SW480 (cell line): Measurements from ENCODE around the gene STK10.
"Not testable (repeated sequence)": the region's sequence is repeated elsewhere in the genome, so short reads cannot be mapped to it uniquely, and the experiment has no call there.

Source experiments
- DNase-seq: peaks from one replicate; pipeline ENCODE4 v3.0.0-alpha.2; 2016; ENCODE audit warnings: low spot score

STK10 gene

DNA sequence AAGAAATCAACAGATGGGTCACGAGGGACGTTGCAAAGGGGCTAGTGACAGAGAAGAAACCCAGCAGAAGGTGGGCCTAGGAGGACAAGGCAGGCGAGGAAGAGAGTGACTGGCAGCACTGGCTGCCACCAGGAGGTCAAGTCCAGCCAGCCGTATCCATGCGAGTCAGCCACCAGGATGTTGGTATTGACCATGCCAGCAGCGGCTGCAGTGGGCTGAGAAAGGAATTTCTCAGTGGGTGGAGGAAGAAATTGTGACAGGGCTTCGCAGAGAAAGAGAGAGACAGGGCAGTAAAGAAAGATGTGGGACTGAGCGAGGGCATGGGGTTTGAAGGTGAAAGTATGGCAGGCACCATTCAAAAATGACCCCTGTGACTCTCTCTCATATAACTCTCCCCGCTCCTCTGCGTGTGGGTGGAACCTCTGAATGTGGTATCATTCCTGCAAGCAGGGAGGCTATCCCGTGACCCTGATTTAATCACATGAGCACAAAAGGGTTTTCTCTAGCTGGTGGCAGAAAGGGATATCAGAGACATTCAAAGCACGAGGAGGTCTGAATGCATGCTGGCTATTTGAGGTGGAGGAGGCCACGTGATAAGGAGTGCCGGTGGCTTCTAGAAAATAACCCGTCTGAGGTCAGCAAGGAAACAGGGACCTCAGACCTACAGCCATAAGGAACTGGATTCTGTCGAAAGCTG, 136.2 kb downstream of the STK10 start:
- no peak for DNase-seq

DNA sequence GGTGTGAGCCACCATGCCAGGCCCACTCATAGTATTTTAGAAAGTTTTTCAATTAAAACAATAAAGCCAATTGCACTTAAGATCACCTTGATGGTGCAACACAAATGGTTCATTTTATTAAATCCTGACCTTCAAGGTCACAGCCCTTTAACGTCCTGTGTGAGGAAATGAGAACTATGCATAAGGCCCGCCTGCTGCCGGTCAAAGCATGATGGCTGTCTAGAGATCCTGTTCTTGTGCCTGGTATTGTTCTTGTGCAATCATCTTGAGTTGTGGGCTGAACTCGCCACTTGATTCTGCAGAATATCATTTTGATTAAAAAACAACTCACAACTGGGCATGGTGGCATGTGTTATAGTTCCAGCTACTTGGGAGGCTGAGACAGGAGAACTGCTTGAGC, 137.9 kb downstream of the STK10 start:
- no peak for DNase-seq

DNA sequence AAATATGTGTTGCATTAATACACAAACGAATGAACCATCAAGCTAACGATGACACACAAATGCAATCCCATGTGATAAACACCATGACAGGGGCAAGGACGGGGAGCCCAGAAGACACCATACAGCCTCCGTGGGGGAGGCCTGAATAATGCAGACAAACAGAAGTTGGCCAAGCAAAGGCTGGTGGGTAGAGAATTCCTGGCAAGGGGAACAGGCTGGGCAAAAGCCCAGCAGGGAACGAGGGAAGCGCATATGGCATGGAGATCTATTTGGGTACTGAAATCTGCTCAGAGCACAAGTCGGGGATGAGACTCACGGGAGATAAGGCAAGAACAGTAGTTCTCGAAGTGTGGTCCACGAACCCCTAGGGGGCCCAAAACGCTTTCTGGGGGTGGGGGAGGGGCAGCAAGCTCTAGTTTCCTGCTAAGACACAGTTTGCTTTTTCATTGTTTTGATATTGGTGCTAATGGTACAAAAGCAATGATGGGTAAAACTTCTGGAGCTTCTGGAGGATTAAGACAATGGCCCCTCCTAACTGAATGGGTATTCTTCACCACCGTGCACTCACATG, 138.7 kb downstream of the STK10 start:
- no peak for DNase-seq

DNA sequence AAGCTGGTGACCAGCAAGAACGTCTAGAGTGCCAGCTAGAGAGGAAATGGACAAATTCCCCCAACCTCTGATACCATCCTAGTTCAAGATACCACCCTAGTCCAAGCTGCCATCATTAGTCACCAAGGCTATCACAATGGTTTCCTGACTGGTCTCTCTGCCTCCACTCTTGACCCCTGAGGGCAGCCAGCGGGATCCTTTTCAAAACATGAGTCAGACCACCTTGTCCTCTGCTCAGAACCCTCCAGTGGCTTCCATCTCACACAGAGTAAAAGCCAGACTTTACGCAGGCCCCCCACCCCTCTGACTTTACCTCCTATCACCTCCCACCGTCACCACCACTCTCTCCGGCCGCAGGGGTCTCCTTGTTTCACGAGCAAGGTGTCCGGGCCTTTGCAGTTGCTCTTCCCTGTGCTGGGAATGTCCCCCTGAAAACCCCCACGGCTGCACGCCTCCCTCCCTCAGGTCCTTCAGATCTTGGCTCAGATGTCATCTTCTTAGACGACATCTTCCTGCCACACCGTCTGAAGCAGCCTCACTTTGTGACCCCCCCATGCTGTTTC, 139.4 kb downstream of the STK10 start:
- no peak for DNase-seq

DNA sequence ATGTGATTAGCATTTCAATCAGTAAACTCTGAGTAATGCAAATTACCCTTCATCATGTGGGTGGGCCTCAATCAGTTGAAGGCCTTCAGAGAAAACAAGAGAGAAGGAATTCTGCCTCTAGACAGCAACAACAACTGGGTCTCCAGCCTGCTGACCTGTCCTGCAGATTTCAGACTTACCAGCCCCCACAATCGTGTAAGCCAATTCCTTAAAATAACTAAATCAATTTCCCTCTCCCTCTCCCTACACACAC, 139.9 kb downstream of the STK10 start:
- DNase-seq, result no peak

DNA sequence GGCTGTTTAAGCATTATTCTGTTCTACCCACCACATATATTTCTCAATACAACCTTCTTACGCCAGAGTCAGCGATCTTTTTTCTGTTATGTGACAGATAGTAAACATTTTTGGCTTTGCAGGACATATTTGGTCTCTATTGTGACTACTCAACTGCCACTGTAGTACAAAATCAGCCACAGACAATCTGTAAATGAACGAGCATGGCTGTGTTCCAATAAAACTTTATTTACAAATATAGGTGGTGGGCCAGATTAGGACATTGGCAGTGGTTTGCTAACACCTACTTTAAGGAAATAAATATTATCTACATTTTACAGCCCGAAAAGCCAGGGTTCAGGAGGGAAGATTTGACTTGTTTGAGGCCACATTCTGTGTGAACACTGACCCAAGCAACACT, 141.4 kb downstream of the STK10 start:
- no peak for DNase-seq

DNA sequence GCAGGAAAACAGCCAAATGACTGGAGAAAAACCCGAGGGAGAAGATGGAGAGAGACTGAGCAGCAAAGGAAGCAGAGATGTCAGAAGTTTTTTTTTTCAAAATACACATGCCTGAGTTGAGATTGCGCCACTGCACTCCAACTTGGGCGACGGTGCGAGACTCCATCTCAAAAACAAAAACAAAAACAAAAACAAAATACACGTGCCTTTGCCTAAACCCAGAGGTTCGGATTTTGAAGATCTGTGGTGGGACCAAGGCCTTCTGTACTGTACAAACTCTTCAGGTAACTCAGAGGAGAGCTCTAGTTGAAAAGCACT, 142.8 kb downstream of the STK10 start:
- DNase-seq, result no peak

DNA sequence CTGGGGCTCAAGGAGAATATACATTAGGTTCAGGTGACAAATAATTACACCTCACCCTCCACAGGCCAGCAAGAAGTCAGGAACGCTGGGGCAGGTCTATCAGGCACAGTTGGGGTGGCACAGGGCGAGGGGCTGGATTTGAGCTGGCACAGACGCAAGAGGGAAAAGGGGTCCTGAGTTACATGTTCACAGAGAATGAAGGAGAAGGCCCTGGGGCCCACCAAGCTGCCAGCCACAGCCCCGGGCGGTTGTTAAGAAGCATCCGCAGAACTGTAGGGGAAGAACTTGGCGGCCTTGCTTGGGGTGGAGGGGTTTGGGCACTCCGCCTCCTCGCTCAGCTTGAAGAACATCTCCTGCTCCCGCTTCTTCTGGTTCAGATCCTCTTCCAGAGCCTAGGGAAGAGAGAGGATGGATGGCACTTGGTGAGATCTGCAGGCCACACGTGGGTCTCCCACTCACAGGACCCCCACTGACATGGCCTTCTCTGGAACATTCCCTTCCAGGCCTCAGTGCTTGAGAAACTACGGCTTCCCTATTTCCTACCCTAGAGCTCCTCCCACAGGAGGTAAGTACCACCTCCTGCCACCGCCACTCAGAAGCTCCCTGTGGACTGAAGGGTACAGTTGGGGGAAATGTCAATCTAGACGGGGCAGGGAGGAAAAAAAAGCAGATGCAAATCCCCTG, 143.3 kb downstream of the STK10 start:
- no peak for DNase-seq

DNA sequence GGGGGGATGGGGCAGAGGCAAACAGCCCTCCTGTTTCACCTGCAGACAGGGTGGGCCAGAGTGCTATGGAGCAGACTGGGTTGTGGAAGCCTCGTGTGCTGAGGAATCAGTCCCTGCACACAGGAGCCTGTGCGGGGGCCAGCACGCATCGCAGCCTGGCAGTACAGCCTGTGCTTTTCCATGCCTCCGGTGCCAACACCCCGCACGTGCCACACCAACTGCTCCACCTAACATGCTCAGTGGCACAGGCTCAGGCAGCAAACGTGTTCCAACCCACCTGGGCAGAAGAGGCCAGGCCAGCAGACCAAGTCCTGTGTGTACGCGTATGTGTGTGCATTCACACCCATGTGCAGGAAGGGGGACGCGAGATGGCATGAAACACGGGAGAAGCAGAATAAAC, 144.2 kb downstream of the STK10 start:
- no peak for DNase-seq

DNA sequence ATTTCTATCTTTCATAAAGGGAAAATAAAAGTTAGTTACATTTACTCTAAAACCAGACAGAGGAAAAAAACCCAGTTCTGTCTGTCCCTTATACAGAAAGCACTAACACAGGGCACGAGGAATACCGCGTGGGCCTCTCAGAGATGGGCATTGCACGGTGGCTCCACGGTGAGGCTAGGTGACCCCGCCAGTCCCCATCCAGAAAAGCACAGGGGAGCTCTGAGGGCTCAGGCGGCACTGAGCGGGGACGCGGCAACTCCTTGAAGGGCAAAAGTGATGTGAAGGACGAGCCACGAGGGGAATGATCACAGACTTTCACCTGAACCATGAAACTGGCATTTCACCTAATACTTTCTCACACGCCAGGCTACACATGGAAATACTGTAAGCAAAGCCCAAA, 145.8 kb downstream of the STK10 start:
- no peak for DNase-seq

DNA sequence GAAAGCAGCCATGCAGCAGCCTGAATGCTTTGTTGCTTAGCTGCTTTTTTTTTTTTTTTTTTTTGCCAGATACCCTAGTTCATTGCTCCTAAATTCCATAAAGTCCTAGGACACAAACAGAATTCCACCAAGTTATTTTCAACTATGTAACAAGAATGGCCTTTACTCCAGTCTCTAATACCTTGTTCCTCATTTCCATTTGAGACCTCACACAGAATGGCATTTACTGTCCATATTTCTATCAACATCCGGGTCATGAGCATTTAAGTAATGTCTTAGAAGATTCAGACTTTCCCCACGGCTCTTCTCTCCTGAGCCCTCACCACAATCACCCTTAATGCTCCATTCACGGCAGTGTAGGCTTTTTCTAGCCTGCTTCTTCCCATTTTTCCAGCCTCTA, 149.9 kb downstream of the STK10 start:
- no peak for DNase-seq

DNA sequence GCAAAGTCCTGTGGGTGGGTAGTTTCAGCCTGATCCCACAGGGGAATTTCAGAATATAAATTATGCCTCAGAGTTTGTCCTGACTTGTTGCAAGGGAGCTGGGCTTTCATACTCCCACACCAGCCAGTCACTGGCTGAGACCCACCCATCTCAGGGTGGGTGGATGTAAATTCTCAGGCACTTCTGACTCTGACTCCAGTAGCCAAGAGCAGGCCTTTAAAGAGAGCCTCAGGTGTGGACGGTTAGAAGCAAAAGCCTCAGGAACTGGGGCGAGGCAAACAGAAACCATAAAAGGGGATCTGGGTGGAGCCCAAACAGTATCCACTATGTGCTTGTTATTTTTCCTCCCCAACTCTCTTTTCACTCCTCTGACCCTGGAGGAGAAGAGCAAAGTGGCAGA, 153.0 kb downstream of the STK10 start:
- DNase-seq, result no peak

DNA sequence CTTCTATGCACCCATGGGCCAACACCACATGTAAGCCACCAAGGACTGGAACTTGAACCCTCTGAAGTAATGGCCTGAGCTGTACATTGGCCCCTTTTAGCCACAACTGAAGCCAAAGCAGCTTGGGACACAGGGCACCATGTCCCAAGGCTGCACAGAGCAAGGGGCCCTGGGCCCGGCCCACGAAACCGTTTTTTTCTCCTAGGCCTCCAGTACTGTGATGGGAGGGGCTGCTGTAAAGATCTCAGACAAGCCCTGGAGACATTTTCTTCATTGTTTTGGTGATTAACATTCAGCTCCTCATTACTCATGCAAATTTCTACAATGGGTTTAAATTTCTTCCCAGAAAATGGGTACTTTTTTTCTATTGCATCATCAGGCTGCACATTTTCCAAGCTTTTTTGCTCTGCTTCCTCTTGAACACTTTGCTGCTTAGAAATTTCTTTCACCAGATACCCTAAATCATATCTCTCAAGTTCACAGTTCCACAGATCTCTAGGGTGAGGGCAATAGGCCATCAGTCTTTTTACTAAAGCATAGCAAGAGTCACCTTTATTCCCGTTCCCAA, 156.0 kb downstream of the STK10 start:
- no peak for DNase-seq

DNA sequence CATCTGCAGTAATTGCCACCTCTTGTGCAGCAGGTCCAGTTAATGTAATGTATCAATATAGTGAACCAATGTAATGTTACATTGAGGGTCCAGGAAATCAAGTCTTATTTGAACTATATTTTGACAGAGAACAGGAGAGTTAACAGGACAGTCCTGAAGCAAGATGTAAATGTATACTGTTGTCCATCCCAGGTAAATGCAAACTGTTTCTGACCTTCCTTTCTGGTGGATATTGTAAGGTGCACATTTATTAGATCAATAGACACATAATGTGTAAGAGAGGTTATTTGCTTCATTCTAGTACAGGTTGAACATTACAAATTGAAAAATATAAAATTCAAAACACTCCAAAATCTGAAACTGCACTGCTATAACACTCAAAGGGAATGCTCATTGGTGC, 158.1 kb downstream of the STK10 start:
- DNase-seq, result no peak

DNA sequence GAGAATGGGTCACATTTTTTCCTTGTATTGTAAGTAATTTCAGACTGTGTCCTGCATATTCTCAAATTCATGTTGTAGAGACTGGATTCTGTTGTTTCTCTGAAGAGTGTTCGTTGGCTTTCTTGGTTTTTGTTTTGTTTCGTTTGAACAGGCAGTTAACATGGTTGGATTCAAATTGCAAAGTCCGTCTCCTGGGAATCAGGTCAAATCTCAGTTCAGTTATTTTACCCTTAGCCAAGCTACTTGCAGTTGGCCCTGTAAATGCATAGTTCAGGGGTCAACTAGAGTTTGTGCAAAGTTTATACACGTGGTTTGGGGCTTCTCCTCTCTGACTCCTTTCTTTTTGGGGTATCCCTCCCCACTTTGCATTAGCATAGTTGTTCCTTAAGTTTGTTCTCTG, 159.9 kb downstream of the STK10 start:
- DNase-seq, result no peak

DNA sequence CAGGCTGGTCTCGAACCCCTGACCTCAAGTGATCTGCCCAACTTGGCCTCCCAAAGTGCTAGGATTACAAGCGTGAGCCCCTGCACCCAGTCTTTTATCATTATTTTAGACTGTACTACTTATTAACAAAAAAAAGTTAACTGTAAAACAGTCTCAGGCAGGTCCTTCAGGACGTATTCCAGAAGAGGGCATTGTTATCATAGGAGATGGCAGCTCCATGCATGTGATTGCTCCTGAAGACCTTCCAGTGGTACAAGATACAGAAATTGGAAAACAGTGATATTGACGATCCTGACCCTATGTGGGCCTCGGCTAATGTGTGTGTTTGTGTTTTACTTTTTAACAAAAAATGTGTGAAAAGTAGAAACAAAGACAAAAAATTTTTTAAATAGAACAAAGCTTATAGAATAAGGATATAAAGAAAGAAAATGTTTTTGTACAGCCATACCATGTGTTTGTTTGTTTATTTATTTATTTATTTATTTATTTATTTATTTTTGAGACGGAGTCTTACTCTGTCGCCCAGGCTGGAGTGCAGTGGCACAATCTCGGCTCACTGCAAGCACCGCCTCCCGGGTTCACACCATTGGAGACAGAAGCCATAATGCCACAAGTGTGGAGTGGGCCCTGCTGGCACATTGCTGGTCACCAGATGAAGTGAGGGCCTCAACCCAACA, 167.8 kb downstream of the STK10 start:
- not testable (repeated sequence) for DNase-seq

DNA sequence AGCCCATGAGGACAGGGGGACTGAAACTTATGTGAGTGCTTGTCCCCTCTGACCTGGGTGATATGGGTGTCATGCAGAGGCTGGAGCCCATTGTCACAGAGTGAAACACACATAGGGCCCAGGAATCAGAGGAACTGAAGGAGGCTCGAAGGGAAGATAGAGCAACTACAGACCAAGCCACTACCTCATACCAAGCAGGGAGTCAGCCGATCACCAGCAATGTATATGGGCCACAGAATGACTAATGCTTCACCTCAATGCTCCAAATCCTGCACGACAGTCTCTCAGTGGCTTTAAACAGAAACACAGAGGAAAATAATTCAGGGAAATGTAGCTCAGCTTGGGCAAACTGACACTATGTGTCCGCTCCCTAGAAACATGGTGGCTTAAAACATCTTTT, 172.7 kb downstream of the STK10 start:
- no peak for DNase-seq

DNA sequence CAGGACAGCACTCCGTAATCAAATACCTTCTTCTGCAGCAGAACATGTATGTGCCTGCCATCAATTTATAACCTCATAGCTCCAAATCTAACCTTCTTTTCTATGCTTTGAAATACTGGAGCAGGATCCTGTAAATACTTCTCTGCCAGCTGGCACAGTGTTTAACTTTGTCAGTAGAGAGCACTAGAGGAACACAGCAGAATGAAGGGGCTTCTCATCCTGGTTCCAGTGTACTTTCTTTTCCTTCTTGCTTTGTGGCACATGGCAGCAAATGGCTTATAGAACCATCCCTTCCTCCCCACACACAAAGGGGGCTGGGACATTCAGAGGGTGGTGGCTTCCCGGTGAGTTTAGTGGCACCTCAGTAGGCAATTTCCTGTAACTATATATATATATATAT, 177.7 kb downstream of the STK10 start:
- DNase-seq, result peak; percentile 42

DNA sequence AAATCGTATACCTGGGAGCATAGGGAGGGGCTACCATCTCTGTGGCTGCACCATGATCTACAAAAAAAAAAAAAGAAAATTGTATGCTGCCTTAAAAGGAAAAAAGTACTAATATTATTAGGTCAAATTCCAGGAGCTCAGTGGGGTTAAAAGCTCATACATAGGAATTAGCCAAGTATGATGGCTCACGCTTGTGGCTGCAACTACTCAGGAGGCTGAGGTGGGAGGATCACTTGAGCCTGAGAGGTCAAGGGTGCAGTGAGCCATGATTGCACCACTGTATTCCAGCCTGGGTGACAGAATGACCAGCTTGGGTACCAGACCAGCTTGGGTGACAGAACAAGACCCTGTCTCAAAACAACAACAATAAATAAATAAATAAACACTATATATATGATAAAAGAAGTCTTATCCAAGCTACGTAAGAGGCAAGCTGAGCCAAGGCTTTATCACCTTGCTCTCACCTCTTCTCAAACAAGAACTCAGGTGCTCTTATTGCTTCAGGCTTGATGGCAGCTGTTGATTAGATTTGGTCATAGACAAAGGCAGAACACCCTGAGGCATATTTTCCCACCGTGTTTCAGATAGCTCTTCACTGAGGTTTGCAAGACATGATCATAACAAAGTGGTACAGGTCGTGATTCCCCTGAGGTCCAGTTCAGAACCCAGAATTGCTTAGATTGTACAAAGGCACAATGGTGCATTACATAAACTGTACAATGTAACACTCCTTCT, 178.3 kb downstream of the STK10 start:
- no peak for DNase-seq

DNA sequence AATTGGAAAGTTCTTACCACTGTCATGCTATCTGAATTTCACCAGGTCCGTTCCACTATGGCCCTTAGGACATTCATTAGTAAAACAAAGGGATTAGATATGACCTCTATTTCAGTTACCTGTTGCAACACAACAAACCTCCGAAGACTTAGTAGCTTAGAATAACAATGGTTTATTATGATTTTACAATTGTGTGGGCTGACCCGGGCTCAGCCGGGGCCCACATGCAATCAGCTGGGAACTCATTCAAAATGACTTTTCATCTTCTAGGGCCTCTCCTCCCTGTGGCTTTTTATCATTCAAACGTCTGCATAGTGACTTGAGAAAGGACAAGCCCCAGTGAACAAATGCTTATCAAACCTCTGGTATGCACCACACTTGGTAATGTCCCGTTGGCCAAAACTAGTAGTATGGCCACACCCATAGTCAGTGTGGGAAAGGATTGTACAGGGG, 179.3 kb downstream of the STK10 start:
- peak; percentile 31 for DNase-seq

DNA sequence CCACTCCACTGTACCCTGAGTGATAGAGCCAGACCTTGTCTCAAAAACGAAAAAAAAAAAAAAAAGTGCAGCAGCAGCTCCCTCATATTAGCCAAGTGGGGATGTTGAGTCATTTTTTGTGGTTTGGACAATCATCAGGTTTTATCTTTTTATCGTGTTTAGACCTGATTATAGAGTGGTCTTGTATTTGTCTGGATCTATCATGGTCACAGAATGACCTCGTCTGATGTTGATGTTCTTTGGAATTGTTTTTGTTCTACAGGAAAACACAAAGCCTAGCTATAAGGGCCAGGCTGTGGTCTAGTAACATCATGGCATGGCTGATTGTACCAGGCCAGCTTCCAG, 179.9 kb downstream of the STK10 start:
- no peak for DNase-seq
